GM21528 (cell line): ENCODE results near the gene SNX27.

Experiments used
- ATAC-seq: cut with Tn5 transposase; IDR thresholded peaks from one replicate; pipeline ENCODE4 v1.9.1; 2021; ENCODE audit warnings: mild to moderate bottlenecking, moderate library complexity; ENCODE audit not compliant: unreplicated experiment, low FRiP score

SNX27 gene

DNA sequence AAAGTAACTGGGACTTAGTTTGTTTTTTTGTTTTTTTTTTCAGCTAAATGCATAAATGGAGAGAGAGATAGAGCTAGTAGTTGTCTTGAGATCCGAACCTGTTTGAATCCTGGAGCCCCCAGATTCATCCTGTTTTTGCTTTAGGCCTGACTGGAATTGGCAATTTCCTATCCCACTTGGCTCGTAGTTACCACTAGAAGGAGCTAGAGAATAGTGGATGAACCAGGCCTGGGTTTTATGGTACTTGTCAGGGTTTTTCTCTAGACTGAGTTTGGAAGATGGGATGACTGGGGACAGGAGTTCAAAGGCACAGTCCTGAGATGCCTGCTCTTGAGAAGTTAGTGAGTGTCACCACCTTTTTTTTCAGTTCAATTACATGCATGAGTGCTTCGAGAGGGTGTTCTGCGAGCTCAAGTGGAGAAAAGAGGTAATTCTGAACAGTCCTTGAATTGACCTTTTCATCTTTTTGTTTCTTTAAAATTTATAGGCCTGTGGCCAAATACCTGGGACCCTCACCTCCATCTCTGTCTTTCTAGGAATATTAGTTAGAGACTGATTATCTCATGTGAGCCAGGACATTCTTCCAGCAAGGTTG, 81.3 kb downstream of the SNX27 start:
- ATAC-seq: no peak

DNA sequence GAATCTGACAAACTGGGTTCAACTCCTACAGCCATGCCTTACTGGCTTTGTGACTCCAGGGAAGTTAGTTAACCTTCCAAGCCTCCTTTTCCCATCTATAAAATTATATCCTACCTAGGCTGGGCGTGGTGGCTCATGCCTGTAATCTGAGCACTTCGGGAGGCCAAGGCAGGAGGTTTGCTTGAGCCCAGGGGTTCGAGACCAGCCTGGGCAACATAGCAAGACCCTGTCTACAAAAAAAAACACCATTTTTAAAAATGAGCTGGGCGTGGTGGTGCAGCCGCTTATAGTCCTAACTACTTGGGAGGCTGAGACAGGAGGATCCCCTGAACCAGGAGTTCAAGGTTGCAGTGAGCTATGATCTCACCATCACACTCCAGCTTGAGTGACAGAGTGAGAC, 89.7 kb downstream of the SNX27 start:
- ATAC-seq: no peak

DNA sequence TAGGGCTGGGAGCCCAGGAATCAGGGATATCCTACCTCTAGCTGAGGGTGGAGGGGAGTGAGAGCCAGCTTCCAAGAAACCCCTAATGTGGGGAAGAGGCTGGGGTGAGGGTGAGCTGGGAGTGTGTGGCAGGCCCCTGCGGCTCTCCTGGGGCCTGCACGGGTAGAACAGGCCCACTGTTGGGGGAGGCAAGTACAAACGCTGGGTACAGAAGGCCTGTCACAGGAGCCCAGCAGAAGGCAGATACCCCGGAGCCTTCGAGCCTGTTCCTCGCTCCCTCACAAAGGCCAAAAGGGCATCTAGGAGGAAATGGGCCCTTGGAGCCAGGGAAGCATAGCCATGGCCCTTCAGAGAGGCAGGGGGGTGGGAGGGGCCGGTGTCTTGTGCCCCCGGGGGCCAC, 91.1 kb downstream of the SNX27 start:
- no peak for ATAC-seq

- ATAC-seq: no peak
Observed at GRCh38 chr1:151703813-151704212, 92.0 kb downstream of the SNX27 start.

DNA sequence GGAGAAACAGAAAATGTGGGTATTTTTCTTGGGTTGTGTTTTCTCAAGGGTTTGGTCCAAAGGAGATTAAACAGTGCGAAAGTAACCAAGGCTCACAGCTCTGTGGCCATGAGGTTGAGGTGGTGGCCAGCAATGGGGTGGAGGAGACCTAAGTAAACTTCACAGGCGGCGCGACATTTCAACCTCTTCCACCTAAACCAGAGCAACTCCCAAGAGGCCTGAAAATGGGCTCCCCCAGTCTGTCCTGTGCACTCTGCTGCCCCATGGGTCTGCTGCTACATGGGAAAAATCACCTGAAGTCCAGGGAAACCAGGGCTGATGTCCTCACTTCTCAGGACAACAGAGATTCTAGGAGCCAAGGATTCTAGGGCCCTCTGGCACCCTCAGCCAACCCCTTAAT, 92.4 kb downstream of the SNX27 start:
- no peak for ATAC-seq

- no peak for ATAC-seq
Observed at GRCh38 chr1:151705146-151705545, 93.3 kb downstream of the SNX27 start.

DNA sequence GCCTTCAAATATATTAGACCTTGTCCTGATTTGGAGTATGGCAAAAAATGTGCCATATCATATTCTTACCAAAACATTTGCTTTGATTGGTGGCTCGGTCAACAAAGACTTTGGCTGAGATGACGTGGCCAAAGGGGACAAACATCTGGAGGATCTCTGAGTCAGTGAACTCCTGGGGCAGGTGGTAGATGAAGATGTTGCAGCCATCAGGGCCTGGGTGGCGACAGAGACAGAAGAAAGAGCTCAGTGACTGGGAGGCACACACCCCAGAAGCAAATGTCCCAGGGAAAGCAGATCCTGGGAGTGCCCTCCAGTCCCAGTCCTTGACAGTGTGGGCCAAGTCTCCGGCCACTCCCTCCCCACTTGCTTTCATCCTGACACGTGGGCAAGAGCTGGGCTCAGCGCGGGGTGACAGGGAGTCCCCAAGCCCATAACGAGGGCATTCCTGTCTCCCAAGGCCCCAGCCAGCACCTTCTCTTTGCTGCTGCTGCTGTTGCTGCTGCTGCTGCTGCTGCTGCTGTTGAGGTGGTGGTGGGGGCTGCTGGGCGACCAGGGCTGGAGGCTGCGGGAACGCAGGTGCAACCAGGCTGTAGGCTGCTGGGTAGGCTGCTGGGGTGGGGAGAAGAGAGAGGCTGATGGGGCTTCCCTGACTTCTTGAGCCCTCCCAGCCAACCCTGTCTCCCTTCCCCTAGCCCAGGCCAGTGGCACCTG, 94.1 kb downstream of the SNX27 start:
- no peak for ATAC-seq

GRCh38 chr1:151706464-151707415, 94.9 kb downstream of the SNX27 start:
- ATAC-seq: no peak

- no peak for ATAC-seq
Observed at GRCh38 chr1:151707541-151708065, 95.8 kb downstream of the SNX27 start.

GRCh38 chr1:151708891-151709290, 97.0 kb downstream of the SNX27 start:
- no peak for ATAC-seq

GRCh38 chr1:151710187-151710840, 98.5 kb downstream of the SNX27 start:
- no peak for ATAC-seq

DNA sequence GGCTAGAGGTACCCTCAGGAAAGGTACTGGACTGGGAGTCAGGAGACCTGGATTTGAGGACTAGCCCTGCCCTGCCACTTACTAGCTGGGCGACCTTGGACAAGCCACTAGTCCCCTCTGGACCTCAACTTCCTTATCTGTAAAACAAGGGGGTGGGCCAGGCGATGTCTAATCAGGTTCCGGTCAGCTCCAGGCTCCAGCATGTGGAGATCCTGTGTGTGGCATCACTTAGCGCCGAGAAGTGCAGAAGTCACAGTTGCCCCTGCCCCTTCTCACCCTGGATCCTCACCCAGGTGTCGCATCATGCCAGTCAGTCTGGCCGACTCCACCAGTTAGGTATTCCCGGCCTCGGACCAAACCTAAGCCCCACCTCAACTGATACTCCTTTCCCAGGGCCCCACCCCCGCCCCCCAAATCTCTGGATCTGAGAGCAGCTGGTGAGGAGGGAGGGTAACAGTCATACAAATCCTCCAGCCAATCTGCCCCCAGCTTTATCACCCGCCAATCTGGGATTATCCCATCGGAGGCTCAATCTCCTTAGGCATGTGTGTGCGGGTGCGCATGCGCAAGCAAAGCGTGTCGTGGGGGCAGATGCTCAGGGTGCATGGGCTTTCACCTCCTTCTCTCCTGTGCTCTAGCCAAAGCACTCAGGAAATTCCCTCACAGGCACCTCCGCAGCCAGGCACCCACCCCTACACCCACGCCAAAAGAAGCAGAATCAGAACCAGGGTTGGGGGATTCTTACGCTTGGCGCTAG, 99.4 kb downstream of the SNX27 start:
- no peak for ATAC-seq

DNA sequence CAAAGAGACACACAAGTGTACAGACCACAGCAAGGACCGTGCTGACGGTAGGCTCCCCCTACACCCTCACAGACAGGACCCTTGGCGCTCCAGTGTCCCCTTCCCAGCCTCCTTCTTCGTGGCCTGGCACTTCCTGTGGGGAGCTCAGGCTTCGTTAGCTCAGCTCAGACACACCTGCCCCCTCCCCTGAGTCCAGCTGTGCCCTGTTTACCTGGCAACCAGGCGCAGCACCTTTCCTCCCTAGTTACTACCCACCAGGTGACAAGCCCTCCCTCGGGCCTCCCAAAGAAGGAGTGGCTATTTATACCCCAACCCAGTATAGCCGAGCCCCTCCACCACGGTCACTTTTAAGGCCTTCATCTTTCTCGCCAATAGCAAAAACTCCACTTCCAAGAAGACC, 100.1 kb downstream of the SNX27 start:
- no peak for ATAC-seq

- ATAC-seq: no peak
Observed at GRCh38 chr1:151713044-151713443, 101.2 kb downstream of the SNX27 start.

- ATAC-seq: no peak
Observed at GRCh38 chr1:151713874-151714273, 102.0 kb downstream of the SNX27 start.

- ATAC-seq: no peak
Observed at GRCh38 chr1:151714820-151715725, 103.2 kb downstream of the SNX27 start.

DNA sequence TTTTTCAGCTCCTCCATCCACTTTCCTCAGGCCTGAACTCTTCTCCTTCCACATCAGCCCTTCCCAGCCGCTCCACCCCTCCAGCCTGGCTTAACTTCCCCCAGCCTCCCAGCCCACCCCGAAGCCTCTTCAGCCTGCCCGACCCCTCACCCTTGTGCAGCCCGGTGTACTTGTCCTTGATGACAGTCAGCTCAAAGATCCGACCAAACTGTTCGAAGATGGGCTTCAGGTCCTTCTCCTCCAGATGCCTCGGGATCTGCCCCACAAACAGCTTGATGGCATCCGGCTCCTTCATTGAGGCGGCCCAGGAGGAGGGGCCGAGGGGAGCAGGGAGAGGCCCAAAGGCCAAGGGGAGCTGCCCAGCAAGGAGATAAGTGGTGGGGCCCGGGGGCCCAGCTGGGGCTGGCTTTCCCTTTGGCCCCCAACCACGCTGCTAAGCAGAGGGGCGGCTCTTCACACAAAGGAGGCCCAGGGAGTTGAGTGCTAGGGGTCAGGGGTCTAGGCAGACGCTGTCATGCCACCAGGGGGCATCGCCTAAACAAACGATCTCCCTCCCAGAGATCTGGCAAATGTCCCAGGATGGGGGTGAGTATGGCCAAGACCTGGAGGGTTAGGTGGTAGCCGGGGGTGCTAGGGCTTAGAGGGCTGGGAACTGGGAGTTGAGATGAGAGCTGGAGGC, 104.0 kb downstream of the SNX27 start:
- ATAC-seq: no peak

DNA sequence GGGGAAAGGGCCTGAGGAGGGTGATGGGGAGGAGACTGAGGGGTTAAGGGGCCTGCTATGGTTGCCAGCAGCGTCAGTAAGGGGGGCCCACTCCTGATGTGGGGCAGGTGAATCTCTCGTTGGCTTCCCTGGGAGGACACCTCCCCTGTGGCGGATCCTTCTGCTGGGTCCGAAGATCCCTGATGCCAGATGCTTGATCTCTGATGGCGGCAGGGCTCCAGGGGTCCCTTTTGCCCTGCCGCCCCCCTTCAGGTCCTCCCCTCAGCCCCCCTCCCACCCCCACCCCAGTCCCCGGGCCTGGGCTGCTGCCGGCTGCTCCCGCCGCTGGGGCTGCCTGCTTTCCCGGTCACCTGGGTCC, 104.5 kb downstream of the SNX27 start:
- ATAC-seq: no peak
